ENCODE measurements around the gene IL16. TPM values are rescaled to one million over a fixed set of nuclear protein-coding genes. Genes with fewer than 3 reads are reported as not detected.

Gene IL16
- total RNA-seq, 3 donors from 2014 or later (not counting 1 experiment from before 2014, with no cell fraction given): 98.1 to 153 (median 114) TPM

- whole genome bisulfite sequencing (ENCODE audit: insufficient coverage): 97% methylated on average over 12 of the region's 12 CpGs
- Histone ChIP-seq H3K4me3 (ENCODE audit: low read length) (no peak overlapping the region), H3K9me3 (ENCODE audit: control insufficient read depth, insufficient read depth, low read length) (peaks cover 3% of the 10 kb centered on the region), H3K27me3 (ENCODE audit: control insufficient read depth, insufficient read depth, low read length) (no peaks in the 10 kb centered on the region), H3K27ac (ENCODE audit: low read length) (no peak overlapping the region), H3K36me3 (ENCODE audit: control insufficient read depth, insufficient read depth, low read length) (no peaks in the 10 kb centered on the region), H3K4me1 (ENCODE audit: control insufficient read depth, insufficient read depth, low read length) (peaks cover 17% of the 10 kb centered on the region)
- Mint-ChIP-seq H3K36me3 (peaks cover 9% of the 10 kb centered on the region), H3K9me3 (peaks cover 1 to 3% of the 10 kb centered on the region in 2 donors), H3K27me3 (ENCODE audit: low read depth in 2 of 2) (no peaks in the 10 kb centered on the region), H3K4me1 (peaks cover 22 to 25% of the 10 kb centered on the region in 2 donors), H3K27ac (peak overlapping the region in 1 of 2 donors; percentile 51), H3K4me3 (no peak overlapping the region)
- no peak for TF ChIP-seq CTCF (IDR thresholded peaks at IDR 0.05)
- no peak for ATAC-seq
- DNase-seq: no peak
- intact Hi-C loops (cut with micrococcal nuclease): no loop called here
Measured at GRCh38 chr15:81281766-81282605, 85.3 kb downstream of the IL16 start.

GRCh38 chr15:81282606-81282895 is 85.9 kb downstream of the IL16 start:
- Mint-ChIP-seq H3K4me3 (no peak overlapping the region), H3K27me3 (ENCODE audit: low read depth in 2 of 2) (no peaks in the 10 kb centered on the region), H3K4me1 (peaks cover 26 to 31% of the 10 kb centered on the region in 2 donors), H3K36me3 (peaks cover 7% of the 10 kb centered on the region), H3K27ac (no peak overlapping the region), H3K9me3 (peaks cover 0 to 3% of the 10 kb centered on the region in 2 donors)
- Histone ChIP-seq H3K9me3 (ENCODE audit: control insufficient read depth, insufficient read depth, low read length) (no peaks in the 10 kb centered on the region), H3K27me3 (ENCODE audit: control insufficient read depth, insufficient read depth, low read length) (no peaks in the 10 kb centered on the region), H3K27ac (ENCODE audit: low read length) (no peak overlapping the region), H3K4me3 (ENCODE audit: low read length) (no peak overlapping the region), H3K36me3 (ENCODE audit: control insufficient read depth, insufficient read depth, low read length) (no peaks in the 10 kb centered on the region), H3K4me1 (ENCODE audit: control insufficient read depth, insufficient read depth, low read length) (peaks cover 23% of the 10 kb centered on the region)
- WGBS (ENCODE audit: insufficient coverage): 97% methylated on average over 18 of the region's 18 CpGs
- intact Hi-C loops (cut with micrococcal nuclease): no loop called here
- TF ChIP-seq CTCF (IDR thresholded peaks at IDR 0.05): no peak
- ATAC-seq (no peak), DNase-seq (no peak)

- ATAC-seq (no peak), DNase-seq (no peak)
- no peak for TF ChIP-seq CTCF (IDR thresholded peaks at IDR 0.05)
- peaks cover 26% of the 10 kb centered on the region for H3K4me1 ChIP-seq (ENCODE audit: control insufficient read depth, insufficient read depth, low read length)
- intact Hi-C loops (cut with micrococcal nuclease): no loop called here
- H3K27ac ChIP-seq (ENCODE audit: low read length): no peak overlapping the region
- WGBS (ENCODE audit: insufficient coverage): 87% methylated on average over 5 of the region's 5 CpGs
- no peak overlapping the region for H3K4me3 Mint-ChIP-seq
- H3K27me3 ChIP-seq (ENCODE audit: control insufficient read depth, insufficient read depth, low read length): no peaks in the 10 kb centered on the region
- H3K36me3 Mint-ChIP-seq: peaks cover 7% of the 10 kb centered on the region
- no peak overlapping the region for H3K27ac Mint-ChIP-seq
- H3K4me3 ChIP-seq (ENCODE audit: low read length): no peak overlapping the region
- no peaks in the 10 kb centered on the region for H3K9me3 ChIP-seq (ENCODE audit: control insufficient read depth, insufficient read depth, low read length)
- H3K9me3 Mint-ChIP-seq: peaks cover 0 to 3% of the 10 kb centered on the region in 2 donors
- peaks cover 30 to 34% of the 10 kb centered on the region in 2 donors for H3K4me1 Mint-ChIP-seq
- H3K36me3 ChIP-seq (ENCODE audit: control insufficient read depth, insufficient read depth, low read length): no peaks in the 10 kb centered on the region
- H3K27me3 Mint-ChIP-seq (ENCODE audit: low read depth in 2 of 2): no peaks in the 10 kb centered on the region
Measured at GRCh38 chr15:81282911-81283310, 86.2 kb downstream of the IL16 start.

Data from natural killer cell (primary cell).